HG02610 (cell line): ENCODE measurements around the gene OSBPL7.
"Not testable (repeated sequence)": the region's sequence is repeated elsewhere in the genome, so short reads cannot be mapped to it uniquely, and the experiment has no call there.

ENCODE experiments used
- ATAC-seq: cut with Tn5 transposase; IDR thresholded peaks from one replicate; pipeline ENCODE4 v1.9.1; 2021; ENCODE audit warnings: mild to moderate bottlenecking, moderate library complexity; ENCODE audit not compliant: unreplicated experiment

Gene OSBPL7

DNA sequence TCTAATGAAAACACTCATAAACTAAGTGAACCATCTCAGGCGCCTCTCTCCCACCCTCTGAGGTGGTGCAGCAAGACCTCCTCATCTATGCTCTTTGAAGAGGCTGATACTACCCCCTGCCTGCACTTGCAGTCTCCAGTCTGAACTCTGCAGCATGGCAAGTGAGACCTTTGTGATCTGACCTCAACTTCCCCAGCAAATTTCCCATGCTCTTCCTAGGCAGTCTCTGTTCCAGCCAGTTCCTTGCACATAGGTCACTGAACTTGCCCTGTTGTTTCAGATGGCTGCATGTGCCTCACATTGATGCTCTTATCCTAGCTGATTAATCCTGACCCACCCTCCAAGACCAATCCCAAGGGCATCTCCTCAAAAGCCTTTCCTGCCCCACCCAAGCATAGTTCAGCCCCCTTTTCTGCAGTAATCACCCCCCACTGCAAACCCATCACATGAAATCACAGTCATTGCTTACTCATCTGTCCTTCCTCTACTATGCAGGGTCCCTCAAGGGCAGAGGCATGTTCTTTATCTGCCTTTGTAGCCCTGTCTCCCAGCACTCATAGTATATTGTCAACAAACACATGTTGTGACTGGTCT is 46.5 kb downstream of the OSBPL7 start:
- ATAC-seq, result no peak

DNA sequence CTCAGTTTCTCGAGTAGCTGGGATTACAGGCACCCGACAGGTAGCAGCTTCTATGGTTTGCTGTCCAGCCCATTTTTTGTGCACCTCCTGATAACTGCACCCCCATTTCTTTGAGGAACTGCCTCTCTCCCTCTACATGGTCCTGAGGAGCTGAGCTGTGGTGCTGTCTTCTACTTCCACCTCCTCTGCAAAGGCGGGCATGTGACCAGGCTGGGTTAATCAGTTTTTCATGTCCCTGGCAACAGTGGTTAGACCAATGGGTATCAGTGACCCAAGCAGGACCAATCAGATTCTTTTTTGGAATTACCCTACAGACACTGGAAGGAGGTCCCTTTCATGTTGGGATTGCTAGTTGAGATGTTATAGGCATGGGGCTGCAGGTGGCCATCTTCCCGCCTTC is 47.3 kb downstream of the OSBPL7 start:
- ATAC-seq, result no peak

DNA sequence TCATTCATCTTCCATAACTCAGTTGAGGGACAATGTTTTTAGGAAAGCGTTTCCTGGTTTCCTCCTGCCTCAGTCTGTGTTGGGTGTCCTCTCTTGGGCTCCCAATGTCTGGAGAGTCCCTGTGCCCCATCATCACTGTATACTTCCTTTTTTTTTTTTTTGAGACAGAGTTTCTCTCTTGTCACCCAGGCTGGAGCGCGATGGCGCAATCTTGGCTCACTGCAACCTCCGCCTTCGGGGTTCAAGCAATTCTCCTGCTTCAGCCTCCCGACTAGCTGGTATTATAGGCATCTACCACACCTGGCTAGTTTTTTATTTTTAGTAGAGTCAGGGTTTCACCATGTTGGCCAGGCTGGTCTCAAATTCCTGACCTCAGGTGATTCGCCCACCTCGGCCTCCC is 47.9 kb downstream of the OSBPL7 start:
- not testable (repeated sequence) for ATAC-seq

DNA sequence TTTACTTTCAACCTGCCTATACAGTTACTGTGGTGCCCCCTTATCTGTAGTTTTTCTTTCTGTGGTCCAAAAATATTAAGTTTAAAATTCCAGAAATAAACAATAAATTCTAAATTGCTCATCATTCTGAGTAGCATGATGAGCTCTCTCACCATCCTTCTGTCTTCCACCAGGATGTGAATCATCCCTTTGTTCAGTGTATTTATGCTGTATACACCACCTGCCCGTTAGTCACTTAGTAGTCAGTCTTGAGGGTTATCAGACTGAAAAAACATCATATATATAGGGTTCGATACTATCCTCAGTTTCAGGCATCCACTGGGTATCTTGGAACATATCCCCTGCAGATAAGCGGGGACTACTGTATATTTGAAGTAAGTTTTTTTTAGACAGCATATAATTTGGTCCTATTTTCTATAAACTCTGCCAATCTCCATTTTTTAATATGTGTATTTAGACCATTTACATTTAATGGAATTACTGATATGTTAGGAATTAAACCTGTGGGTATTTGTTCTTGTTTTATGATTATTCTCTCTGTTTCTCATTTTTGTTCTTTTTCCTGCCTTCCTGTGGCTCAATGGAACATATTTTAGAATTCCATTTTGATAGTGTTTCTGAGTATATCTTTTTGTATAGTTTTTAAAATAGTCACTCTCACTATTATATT is 57.5 kb downstream of the OSBPL7 start:
- ATAC-seq, result no peak

DNA sequence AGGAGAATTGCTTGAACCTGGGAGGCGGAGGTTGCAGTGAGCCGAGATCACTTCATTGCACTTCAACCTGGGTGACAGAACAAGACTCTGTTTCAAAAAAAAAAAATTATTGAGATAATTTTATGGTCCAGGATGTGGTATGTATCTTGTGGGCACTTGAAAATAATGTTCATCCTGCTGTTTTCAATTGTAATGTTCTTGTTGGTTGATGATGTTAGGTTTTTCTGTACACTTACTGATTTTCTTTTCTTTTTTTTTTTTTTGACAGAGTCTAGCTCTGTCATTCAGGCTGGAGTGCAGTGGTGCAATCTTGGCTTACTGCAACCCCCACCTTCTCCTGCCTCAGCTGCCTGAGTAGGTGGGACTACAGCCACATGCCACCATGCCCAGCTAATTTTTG is 58.9 kb downstream of the OSBPL7 start:
- ATAC-seq, result no peak

DNA sequence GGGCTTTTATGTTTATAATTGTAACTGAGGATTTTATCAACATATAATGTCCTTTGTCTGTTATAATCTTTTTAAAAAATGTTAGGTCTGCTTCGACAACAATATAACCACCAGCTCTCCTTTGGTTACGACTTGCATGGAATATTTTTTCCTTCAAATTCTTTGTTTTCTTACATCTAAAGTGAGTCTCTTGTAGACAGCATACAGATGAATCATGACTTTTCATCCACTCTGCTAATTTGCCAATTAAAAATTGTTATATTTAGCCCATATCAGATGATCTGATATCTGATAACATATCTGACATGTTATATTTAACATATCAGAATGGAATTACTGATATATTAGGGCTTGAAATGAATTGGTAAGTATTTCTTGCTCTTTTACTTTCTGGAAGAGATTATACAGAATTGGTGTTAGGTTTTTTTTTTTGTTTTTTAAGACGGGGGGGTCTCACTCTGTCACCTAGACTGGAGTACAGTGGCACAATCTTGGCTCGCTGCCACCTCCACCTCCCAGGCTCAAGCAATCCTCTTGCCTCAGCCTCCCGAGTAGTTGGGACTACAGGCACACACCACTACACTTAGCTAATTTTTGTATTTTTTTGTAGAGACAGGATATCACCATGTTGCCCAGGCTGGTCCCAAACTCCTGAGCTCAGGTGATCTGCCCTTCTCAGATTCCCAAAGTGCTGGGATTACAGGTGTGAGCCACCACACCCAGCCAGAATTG is 61.0 kb downstream of the OSBPL7 start:
- no peak for ATAC-seq

DNA sequence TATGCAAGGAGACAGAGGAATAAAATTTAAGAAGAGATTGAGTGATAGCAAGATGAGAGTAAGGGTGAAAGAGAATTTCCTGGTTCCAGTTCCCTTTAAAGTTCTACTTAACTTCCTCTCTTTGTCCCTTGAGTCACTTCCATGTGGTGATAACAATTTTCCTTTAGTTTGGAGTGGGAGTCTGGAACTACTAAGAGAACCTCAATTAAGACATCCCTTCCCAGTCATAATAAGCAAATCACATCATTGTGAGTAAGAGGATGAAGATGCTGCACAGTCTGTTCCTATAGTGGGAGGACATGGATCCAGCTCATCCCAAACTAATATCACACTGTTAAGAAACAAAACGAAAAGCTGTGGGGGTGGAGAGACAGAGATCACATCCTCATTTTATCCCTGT is 64.2 kb downstream of the OSBPL7 start:
- no peak for ATAC-seq
